GM12864 (cell line): ENCODE measurements around the gene NF1.

Experiments used
- DNase-seq: peaks from one replicate; pipeline ENCODE4 v3.0.0-alpha.2; 2011; ENCODE audit warnings: low read depth
- H3K4me3 ChIP-seq: 2 replicates; pipeline ENCODE4 v1.5.1; 2011; ENCODE audit warnings: mild to moderate bottlenecking, low read depth, low read length, control low read depth
- TF ChIP-seq, protein P1 (sequence below): IDR thresholded peaks from 2 replicates; pipeline ENCODE4 v1.5.1; 2011; ENCODE audit warnings: low read depth, mild to moderate bottlenecking, moderate library complexity, low read length, control low read depth, inconsistent platforms; ENCODE audit errors: missing control alignments

Gene NF1

DNA sequence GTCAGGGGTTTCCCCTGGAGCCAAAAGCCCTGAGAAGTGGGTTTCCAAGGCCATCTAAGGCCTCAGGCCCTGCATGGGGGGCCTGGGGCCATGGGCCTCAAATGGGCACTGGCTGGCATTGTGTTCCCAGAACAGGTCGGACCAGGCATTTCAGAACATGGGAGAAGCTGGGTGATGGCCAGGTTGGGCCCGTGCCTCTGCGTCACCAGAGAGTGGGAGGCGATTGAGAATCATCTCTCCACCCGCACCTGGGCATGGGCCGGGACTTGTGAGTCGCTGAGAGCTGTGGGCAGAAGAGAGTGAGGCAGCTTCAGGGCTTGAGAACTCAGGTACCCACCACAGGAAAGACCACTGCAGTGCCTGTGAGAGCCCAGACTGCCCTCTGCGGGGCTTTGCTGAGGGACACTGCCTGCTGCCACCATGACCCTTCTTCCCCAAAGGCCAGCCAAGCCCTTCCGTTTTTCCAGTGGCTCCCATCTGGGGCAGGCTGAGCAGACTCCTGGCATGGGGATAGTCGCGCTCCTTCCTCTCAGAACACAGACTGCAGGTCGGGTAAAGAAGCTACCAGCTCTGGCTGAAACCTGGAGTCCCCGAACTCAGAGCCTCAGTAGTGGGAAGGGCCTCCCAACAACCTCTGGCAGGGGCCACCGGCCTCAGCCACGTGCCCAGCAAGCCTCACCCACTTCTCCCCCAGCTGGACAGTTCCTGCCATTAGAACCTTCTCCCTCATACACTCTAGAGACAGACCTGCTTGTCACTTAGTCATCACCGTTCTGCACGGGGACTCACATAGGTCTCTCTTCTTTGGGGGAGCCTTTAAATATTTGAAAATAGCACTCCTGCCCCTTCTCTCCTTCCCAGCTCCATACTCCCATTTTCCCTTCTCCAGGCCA lies 298.3 kb downstream of the NF1 start:
- no peak for DNase-seq
- H3K4me3 ChIP-seq, result no peak overlapping the region
- TF ChIP-seq, protein P1, sequence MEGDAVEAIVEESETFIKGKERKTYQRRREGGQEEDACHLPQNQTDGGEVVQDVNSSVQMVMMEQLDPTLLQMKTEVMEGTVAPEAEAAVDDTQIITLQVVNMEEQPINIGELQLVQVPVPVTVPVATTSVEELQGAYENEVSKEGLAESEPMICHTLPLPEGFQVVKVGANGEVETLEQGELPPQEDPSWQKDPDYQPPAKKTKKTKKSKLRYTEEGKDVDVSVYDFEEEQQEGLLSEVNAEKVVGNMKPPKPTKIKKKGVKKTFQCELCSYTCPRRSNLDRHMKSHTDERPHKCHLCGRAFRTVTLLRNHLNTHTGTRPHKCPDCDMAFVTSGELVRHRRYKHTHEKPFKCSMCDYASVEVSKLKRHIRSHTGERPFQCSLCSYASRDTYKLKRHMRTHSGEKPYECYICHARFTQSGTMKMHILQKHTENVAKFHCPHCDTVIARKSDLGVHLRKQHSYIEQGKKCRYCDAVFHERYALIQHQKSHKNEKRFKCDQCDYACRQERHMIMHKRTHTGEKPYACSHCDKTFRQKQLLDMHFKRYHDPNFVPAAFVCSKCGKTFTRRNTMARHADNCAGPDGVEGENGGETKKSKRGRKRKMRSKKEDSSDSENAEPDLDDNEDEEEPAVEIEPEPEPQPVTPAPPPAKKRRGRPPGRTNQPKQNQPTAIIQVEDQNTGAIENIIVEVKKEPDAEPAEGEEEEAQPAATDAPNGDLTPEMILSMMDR, result no peak

DNA sequence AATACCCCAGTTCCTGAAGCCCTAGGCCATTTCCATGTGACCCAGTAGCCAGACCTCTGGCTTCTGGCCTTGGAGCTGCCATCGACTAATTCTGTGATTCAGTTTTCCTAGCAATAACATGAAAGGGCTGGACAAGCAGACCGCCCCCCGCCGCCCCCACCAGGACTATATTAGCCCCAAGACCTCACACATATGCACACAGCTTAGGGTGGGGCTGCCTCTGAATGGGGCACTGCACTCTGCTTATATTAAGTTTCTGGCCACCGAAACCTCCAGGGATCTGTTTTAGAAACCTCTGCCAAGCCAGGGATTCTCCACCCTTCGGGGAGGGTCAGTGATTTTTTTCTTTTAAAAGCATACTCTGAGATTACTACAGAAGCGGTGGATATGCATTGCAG lies 299.0 kb downstream of the NF1 start:
- no peak overlapping the region for H3K4me3 ChIP-seq
- TF ChIP-seq, protein P1, result no peak
- no peak for DNase-seq

DNA sequence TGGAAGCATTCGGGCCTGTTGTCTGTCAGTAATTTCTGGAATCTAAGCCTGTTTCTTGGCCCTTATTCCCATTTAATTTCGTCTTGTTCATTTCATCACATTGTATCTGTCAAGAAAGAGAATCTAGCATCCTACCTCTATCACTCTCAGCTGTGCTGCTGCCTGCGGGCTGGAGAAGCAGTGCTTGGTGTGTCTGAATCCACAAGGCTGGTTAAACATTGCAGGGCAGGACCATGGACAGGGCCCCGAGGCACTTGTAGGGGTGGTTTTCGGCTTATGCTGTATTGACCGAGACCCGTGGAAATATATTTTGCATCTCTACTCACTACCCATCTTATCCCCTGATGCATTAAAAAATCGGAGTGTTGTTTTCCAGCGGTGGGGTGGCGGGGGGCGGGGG lies 299.8 kb downstream of the NF1 start:
- TF ChIP-seq, protein P1, result no peak
- H3K4me3 ChIP-seq, result no peak overlapping the region
- DNase-seq, result no peak

DNA sequence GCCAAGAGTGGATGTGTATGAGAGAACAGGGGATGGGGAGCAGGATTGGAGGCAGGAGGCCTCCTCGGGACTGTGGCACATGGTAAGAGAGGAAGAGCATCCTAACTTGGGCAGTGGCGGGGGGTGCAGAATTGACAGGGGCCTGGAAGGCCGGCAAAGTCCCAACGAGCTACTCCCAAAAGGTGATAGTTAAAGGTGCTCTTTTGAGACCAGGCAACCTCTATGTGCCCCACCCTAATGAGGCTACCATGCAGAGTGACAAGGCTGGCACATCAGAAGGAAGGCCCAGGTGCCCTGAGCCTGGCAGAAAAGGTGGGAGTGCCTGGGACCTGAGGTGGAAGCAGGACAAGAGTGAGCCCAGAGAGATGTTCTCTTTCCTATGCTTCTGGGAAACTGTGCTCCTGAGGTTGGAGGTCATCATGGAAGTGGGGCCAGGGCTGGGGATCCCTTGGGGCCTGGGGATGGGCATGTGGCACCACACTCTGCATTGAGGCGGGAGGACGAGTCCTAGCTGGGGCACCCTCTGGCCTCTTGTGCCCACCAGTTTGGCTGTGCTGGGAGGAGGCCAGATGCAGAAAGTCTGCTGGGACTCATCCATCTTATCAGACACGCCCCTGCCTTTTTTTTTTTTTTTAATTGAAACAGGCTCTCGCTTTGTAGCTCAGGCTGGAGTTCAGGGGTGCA lies 302.6 kb downstream of the NF1 start:
- no peak for DNase-seq
- H3K4me3 ChIP-seq, result no peak overlapping the region
- TF ChIP-seq, protein P1, result no peak

DNA sequence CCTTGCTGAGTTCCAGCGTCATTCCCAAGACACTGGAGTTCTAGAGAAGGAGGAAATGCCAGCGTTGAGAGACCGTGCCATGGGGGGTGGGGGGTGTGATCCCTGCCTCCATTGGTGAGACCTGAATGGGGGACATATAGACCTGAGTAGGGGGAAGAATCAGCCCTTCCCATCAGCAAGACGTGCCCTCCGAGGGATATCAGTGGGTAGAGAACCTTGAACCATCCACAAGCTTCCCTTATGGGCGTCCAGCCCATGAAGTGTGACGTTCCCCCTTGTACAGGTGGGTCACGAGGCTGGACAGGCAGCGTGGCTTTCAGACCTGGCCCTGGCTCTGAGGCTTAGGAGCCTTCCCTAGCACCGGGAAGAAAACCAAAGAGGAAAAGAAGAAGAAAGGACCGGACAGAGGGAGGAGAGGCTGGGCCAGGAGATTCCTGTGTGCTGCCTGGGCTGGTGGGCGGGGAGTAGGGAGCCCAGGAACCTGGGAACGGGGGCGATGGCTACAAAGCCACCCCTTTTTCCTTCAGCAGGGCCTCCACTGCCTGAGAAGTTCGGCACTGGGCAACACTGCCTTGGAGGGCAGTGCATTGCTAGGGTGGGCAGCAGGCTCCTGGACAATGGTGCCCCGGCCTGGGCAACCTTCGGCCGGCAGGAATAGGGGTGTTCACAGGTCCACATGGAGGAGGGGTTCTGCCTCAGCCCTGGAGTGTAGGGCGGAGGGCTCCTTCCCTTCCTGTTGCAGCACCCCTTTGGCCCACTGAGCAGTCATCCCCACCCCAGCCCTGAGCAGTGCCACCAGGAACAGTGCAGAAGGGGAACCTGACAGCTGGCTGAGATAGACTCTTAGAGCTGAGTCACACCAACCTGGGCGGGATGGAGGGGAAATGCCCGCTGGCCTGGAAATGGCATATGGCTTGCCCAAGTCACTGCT lies 303.9 kb downstream of the NF1 start:
- no peak overlapping the region for H3K4me3 ChIP-seq
- TF ChIP-seq, protein P1, result no peak
- no peak for DNase-seq

DNA sequence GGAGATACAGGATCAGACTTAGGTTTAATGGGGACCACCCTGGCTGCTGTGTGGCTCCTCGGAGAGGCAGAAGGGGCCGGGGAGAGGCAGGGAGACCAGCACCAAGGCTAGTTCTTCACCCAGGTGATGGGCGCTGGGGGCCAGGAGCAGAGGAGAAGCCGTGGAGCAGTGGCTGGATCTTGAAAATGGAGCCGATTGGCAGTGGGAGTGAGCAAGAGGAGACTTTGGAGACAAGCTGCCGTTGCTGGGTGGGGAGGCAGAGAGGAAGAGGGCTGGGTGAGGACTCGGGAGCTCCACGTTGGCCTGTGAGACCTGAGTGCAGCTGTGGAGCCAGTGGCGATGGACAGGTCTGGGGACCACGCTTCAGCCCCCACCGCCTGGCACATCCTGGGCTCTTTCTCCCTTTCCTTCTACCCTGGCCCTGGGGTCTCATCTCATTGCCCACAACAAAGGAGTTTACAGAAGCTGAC lies 305.7 kb downstream of the NF1 start:
- DNase-seq, result no peak
- no peak overlapping the region for H3K4me3 ChIP-seq
- TF ChIP-seq, protein P1, result no peak
